ENCODE results near the gene CYB5R4. TPM values are rescaled to one million over a fixed set of nuclear protein-coding genes. Genes with fewer than 3 reads are reported as not detected.

CYB5R4 gene
- total and polyA plus RNA-seq, 2 of the 8 experiments (the other 6 are each of a cell fraction or from before 2014, with no cell fraction given), result 2.8 to 14.6 TPM

DNA sequence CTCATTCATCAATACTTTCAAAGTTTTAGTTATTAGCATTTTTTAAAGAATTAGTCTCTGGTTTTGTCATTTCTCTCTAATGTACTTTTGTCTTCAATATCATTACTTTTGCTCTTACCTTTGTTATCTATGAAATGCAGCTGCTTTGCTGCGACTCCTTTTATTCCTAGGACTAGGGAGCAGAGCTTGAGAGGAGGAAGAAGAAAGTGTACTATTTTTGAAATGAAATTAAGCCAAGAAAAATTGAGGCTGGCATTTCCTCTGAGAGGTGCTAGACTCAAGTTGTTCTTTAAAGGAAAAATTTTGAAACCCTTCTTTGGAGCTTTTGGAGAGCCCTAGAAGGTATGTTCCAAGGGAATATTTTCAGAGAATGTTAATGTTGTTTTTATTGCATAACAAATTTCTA lies 125.8 kb downstream of the CYB5R4 start:
- ChIA-PET CTCF (ENCODE audit: partially characterized antibody) (interaction anchor here (1.0 kb wide), 1 partner anchor 15 kb away, joined by 3 read pairs; no protein-coding TSS in a partner anchor), POLR2A (ENCODE audit: partially characterized antibody) (no interaction called here)
- DNase-seq (ENCODE audit: low read depth in 1 of 2, low spot score in 2 of 2) (no peak), FAIRE-seq (no peak)
- 73% methylated on average over 1 of the region's 1 CpG; no CpG with 5 or more reads in 1 of the 2 experiments for WGBS, 2 experiments (ENCODE audit: extremely low coverage in 1 of 2, insufficient coverage in 1 of 2, insufficient read length in 1 of 2, insufficient replicate concordance in 2 of 2, low coverage in 1 of 2, low lambda C conversion rate in 2 of 2, missing lambda C conversion rate in 1 of 2)
- H2AFZ ChIP-seq (ENCODE audit: low read length), result no peak overlapping the region
- no peak overlapping the region for H3K9ac ChIP-seq (replicated peaks in 1 of 4; ENCODE audit: extremely low read depth in 1 of 4, low read depth in 3 of 4, low read length in 3 of 4)
- H4K91ac ChIP-seq (replicated peaks; ENCODE audit: insufficient read length, low read length), result no peak overlapping the region
- no peaks in the 10 kb centered on the region for H3K4me1 ChIP-seq (replicated peaks in 1 of 4; ENCODE audit: control insufficient read depth in 3 of 4, insufficient read depth in 4 of 4, low read length in 3 of 4)
- no peak overlapping the region for H2BK120ac ChIP-seq (replicated peaks; ENCODE audit: low read depth, low read length)
- H3K56ac ChIP-seq (replicated peaks; ENCODE audit: insufficient read length, low read depth, low read length), result no peak overlapping the region
- H3K23ac ChIP-seq (ENCODE audit: insufficient read length), result no peak overlapping the region
- no peak overlapping the region for H4K8ac ChIP-seq (ENCODE audit: extremely low read depth, insufficient read depth, low read length)
- H2AK5ac ChIP-seq (ENCODE audit: low read depth, low read length), result no peak overlapping the region
- no peaks in the 10 kb centered on the region for H4K20me1 ChIP-seq (replicated peaks in 1 of 2; ENCODE audit: control insufficient read depth in 1 of 2, insufficient read depth in 2 of 2, low read length in 2 of 2)
- H3K4ac ChIP-seq (replicated peaks; ENCODE audit: insufficient read length, low read depth, low read length), result no peak overlapping the region
- no peak overlapping the region for H2BK15ac ChIP-seq (ENCODE audit: low read length)
- no peak overlapping the region for H3K14ac ChIP-seq (ENCODE audit: insufficient read length)
- H3K36me3 ChIP-seq (ENCODE audit: control insufficient read depth in 2 of 4, insufficient read depth in 4 of 4, low read length in 3 of 4), result no peaks in the 10 kb centered on the region
- H3K18ac ChIP-seq (ENCODE audit: extremely low read depth, low read length), result no peak overlapping the region
- no peaks in the 10 kb centered on the region for H3K27me3 ChIP-seq (replicated peaks in 1 of 4; ENCODE audit: control insufficient read depth in 3 of 4, extremely low read depth in 1 of 4, insufficient read depth in 3 of 4, low read length in 3 of 4)
- no peaks in the 10 kb centered on the region for H3K79me2 ChIP-seq (ENCODE audit: control insufficient read depth in 1 of 2, insufficient read depth in 2 of 2, low read length in 2 of 2)
- H3K9me3 ChIP-seq (ENCODE audit: insufficient read depth in 2 of 2, low read depth in 1 of 2, low read length in 1 of 2), result peaks cover 0 to 4% of the 10 kb centered on the region in 2 experiments; a peak in 1 of 4 replicates
- no peak overlapping the region for H3K4me2 ChIP-seq (ENCODE audit: insufficient read depth in 1 of 2, low read depth in 2 of 2, low read length in 2 of 2)
- H4K5ac ChIP-seq (ENCODE audit: insufficient read length, low read depth, low read length), result no peak overlapping the region
- TF ChIP-seq BCL11A (IDR thresholded peaks at IDR 0.05; ENCODE audit: low read depth in 2 of 2, low read length in 2 of 2) (no peak), JUND (IDR thresholded peaks at IDR 0.05; ENCODE audit: low read length) (no peak), CBX8 (IDR thresholded peaks at IDR 0.05; ENCODE audit: borderline replicate concordance, low read depth, low read length) (no peak), CEBPB (IDR thresholded peaks at IDR 0.05; ENCODE audit: low read depth, low read length) (no peak), TAF7 (optimal IDR thresholded peaks at IDR 0.05; ENCODE audit: borderline replicate concordance, low read depth, low read length) (no peak), EP300 (IDR thresholded peaks at IDR 0.05; ENCODE audit: borderline replicate concordance in 1 of 2, low read depth in 2 of 2, low read length in 2 of 2) (no peak), HDAC2 (IDR thresholded peaks at IDR 0.05; ENCODE audit: borderline replicate concordance in 1 of 2, low read depth in 2 of 2, low read length in 2 of 2) (no peak), NANOG (IDR thresholded peaks at IDR 0.05; ENCODE audit: insufficient read depth, low read depth, low read length, poor library complexity, severe bottlenecking) (no peak), SIRT6 (IDR thresholded peaks at IDR 0.05; ENCODE audit: low read length) (no peak), POLR2AphosphoS5 (IDR thresholded peaks at IDR 0.05; ENCODE audit: low read depth, low read length) (no peak), BRCA1 (IDR thresholded peaks at IDR 0.05; ENCODE audit: low read depth, low read length) (no peak), SIN3A (conservative IDR thresholded peaks at IDR 0.05 in 1 of 2, IDR thresholded peaks at IDR 0.05 in 1 of 2; ENCODE audit: low read depth in 1 of 2, low read length in 2 of 2) (no peak), E2F6 (IDR thresholded peaks at IDR 0.05) (no peak), SP1 (IDR thresholded peaks at IDR 0.05; ENCODE audit: low read depth, low read length) (no peak)
- H2BK20ac ChIP-seq (ENCODE audit: low read length), result no peak overlapping the region
- H2BK12ac ChIP-seq (ENCODE audit: low read depth, low read length), result no peak overlapping the region
- no peak overlapping the region for H3K27ac ChIP-seq (ENCODE audit: low read depth, low read length)
- H3K79me1 ChIP-seq (ENCODE audit: low read depth, low read length), result no peaks in the 10 kb centered on the region
- H3K23me2 ChIP-seq (ENCODE audit: low read depth, low read length), result no peaks in the 10 kb centered on the region
- H2BK5ac ChIP-seq (ENCODE audit: low read depth, low read length), result no peak overlapping the region
- no peak overlapping the region for H3K4me3 ChIP-seq (ENCODE audit: extremely low read depth in 1 of 4, insufficient read depth in 2 of 4, low read depth in 3 of 4, low read length in 4 of 4)
